Measurements from ENCODE around the gene TK2. TPM values are rescaled to one million over a fixed set of nuclear protein-coding genes. Genes with fewer than 3 reads are reported as not detected.

TK2 gene
- total RNA-seq, 1 donor from 2014 or later: 18.6 TPM

DNA sequence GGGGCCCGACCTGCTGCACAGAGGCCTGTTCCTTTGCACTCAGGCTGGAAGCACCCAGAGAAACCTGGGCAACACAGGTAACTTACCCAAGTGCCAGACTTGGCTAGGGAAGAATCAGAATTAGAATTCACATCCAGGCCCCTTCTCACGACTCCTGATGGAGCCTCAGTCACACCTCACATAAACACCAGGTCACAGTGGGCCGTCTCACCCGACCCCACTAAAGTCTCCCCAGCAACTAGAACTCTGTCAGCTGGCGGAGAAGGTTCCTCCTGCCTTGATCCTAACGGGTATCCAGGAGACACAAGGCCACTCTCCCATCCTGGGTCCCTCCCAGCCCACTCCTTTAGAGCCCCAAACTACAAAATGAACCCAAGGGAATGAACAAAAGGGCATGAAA lies 6.4 kb downstream of the TK2 start:
- no peaks in the 10 kb centered on the region for H3K27me3 ChIP-seq (ENCODE audit: low read depth)
- intact Hi-C loops (cut with micrococcal nuclease): no loop called here
- peaks cover 60% of the 10 kb centered on the region for H3K36me3 ChIP-seq

DNA sequence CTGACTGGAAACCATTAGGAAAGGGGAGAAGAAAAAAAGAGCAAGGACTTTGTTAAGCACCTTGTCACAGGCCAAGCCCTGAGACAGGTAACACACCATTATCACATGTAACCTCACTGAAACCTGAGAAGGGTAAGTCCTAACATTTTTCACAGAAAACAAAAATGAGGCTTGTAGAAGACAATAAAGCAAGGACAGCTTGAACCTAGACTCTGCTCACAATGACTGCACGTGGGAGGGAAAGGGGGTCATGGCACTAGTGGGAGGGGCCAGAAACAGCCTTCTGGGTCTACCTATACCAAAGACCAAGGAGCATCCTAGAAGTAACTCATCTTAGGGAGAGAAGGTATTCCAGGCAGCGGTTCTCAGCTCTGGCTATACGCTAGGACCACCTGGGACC lies 7.5 kb downstream of the TK2 start:
- H3K4me3 ChIP-seq: no peak overlapping the region
- TF ChIP-seq, protein P1, sequence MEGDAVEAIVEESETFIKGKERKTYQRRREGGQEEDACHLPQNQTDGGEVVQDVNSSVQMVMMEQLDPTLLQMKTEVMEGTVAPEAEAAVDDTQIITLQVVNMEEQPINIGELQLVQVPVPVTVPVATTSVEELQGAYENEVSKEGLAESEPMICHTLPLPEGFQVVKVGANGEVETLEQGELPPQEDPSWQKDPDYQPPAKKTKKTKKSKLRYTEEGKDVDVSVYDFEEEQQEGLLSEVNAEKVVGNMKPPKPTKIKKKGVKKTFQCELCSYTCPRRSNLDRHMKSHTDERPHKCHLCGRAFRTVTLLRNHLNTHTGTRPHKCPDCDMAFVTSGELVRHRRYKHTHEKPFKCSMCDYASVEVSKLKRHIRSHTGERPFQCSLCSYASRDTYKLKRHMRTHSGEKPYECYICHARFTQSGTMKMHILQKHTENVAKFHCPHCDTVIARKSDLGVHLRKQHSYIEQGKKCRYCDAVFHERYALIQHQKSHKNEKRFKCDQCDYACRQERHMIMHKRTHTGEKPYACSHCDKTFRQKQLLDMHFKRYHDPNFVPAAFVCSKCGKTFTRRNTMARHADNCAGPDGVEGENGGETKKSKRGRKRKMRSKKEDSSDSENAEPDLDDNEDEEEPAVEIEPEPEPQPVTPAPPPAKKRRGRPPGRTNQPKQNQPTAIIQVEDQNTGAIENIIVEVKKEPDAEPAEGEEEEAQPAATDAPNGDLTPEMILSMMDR (IDR thresholded peaks at IDR 0.05; ENCODE audit: borderline replicate concordance): no peak
- peaks cover 22% of the 10 kb centered on the region for H3K4me1 ChIP-seq
- DNase-seq: no peak
- no peaks in the 10 kb centered on the region for H3K9me3 ChIP-seq (replicated peaks)
- H3K36me3 ChIP-seq: peaks cover 70% of the 10 kb centered on the region
- intact Hi-C loops (cut with micrococcal nuclease): no loop called here
- H3K27me3 ChIP-seq (ENCODE audit: low read depth): no peaks in the 10 kb centered on the region
- H3K27ac ChIP-seq (replicated peaks): no peak overlapping the region

More for the DNA sequence above, 6.4 kb downstream of the TK2 start:
- Histone ChIP-seq H3K4me1 (peaks cover 34% of the 10 kb centered on the region), H3K27ac (replicated peaks) (no peak overlapping the region), H3K9me3 (replicated peaks) (no peaks in the 10 kb centered on the region), H3K4me3 (no peak overlapping the region)
- TF ChIP-seq, protein P1 (IDR thresholded peaks at IDR 0.05; ENCODE audit: borderline replicate concordance): no peak
- no peak for DNase-seq

DNA sequence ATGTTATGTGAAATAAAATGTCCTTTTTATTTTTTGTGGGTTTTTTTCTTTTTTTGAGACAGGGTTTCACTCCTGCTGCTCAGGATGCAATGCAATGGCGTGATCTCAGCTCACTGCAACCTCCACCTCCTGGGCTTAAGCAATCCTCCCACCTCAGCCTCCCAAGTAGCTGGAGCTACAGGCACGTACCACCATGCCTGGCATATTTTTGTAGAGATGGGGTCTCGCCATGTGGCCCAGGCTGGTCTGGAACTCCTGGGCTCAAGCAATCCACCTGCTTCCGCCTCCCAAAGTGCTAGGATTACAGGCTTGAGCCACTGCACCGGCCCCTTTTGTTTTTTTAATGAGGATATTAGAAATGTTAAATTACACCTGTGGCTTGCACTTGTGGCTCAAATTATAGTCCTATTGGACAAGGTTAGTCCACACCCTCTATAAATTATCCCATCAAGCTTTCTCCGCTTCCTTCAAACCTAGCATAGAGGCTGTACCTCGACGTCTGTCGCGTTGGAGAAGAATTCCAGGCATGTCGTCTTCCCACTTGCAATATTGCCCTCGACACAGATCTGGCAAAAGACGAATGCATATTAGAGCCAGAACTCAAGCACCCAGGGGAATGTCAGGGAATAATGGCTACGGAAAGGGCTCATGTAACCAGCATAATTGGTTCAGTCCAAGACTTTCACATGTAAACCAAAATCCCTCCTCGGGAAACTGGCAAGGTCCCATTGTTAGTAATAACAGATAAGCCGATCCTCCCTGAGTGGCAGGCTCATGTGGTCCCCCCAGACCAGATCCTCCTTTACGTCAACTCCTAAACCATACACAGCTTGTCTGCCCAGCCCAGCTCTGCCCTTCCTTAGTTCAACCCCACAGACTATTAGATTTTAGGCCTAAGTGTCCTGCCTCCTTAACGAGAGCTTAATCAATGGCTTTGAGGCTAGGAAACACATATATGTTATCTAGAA lies 8.2 kb downstream of the TK2 start:
- TF ChIP-seq, protein P1 (IDR thresholded peaks at IDR 0.05; ENCODE audit: borderline replicate concordance): no peak
- DNase-seq: no peak
- H3K27me3 ChIP-seq (ENCODE audit: low read depth): no peaks in the 10 kb centered on the region
- H3K36me3 ChIP-seq: peaks cover 74% of the 10 kb centered on the region
- H3K4me3 ChIP-seq: no peak overlapping the region
- H3K27ac ChIP-seq (replicated peaks): no peak overlapping the region
- H3K9me3 ChIP-seq (replicated peaks): no peaks in the 10 kb centered on the region
- peaks cover 17% of the 10 kb centered on the region for H3K4me1 ChIP-seq
- intact Hi-C loops (cut with micrococcal nuclease): no loop called here

DNA sequence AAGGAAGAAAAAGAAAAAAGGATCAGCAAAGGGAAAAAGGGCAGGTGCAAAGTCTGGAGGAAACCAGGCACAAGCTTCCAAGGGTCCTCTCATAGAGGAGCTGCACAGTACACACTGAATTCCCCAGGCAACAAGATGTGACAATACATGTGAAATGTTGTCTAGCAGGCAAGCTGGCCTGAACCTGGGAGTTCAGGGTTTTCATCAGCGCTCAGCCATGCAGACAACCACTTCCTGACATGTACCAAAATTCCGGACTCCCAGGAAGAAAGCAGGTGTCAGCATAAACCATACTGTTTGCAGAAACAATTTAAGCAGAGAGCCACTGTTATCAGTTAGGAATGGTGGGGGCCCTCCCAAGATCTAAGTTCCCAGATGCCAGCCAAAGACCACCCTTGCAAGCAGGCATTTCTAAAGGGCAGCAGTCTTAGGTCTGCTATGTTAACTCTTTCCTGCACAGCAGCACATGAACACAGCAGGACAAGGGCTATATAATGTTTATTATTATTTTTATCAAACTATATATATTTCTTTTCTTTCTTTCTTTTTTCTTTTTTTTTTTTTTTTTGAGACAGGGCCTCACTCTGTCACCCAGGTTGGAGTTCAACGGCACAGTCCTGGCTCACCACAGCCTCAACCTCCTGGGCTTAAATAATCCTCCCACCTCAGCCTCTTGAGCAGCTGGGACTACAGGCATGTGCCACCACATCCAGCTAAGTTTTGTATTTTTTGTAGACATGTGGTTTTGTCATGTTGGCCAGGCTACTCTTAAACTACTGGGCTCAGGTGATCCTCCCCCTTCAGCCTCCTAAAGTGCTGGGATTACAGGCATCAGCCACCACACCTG lies 10.1 kb downstream of the TK2 start:
- H3K27ac ChIP-seq (replicated peaks): no peak overlapping the region
- H3K4me3 ChIP-seq: no peak overlapping the region
- H3K36me3 ChIP-seq: peaks cover 78% of the 10 kb centered on the region
- intact Hi-C loops (cut with micrococcal nuclease): no loop called here
- TF ChIP-seq, protein P1 (IDR thresholded peaks at IDR 0.05; ENCODE audit: borderline replicate concordance): no peak
- H3K27me3 ChIP-seq (ENCODE audit: low read depth): no peaks in the 10 kb centered on the region
- peaks cover 18% of the 10 kb centered on the region for H3K4me1 ChIP-seq
- no peaks in the 10 kb centered on the region for H3K9me3 ChIP-seq (replicated peaks)
- DNase-seq: no peak

DNA sequence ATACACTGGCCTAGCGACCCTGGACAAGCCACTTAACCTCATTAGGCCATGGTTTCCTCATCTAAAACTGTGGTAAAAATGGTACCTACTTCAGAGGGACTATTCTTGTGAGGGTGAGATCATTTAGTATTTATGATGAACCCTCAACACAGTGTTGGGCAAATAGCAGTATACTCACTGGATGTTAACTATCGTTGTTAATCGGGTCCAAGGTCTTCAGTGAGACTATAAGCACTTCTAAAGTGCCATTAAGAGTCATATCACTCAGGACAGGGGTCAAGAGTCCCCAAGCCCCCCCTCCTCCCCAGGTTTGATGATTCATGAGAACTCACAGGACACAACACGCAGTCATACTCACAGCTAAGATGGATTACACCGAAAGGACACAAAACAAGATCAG lies 11.0 kb downstream of the TK2 start:
- no peaks in the 10 kb centered on the region for H3K27me3 ChIP-seq (ENCODE audit: low read depth)
- peaks cover 76% of the 10 kb centered on the region for H3K36me3 ChIP-seq
- TF ChIP-seq, protein P1 (IDR thresholded peaks at IDR 0.05; ENCODE audit: borderline replicate concordance): no peak
- no peak for DNase-seq
- H3K9me3 ChIP-seq (replicated peaks): no peaks in the 10 kb centered on the region
- intact Hi-C loops (cut with micrococcal nuclease): no loop called here
- H3K4me3 ChIP-seq: no peak overlapping the region
- H3K4me1 ChIP-seq: peaks cover 27% of the 10 kb centered on the region
- H3K27ac ChIP-seq (replicated peaks): no peak overlapping the region
